GM23248 (cell line): ENCODE data around the gene SPDYA.

Experiments used
- EZH2 ChIP-seq: fragments of 200-600 bp; sonication (generic); IDR thresholded peaks from 2 replicates; pipeline ENCODE4 v1.6.1; 2018; ENCODE audit warnings: antibody characterized with exemption, mild to moderate bottlenecking; ENCODE audit not compliant: insufficient read depth, poor library complexity, severe bottlenecking
- EZH2phosphoT487 ChIP-seq: fragments of 200-600 bp; sonication (generic); IDR thresholded peaks from 2 replicates; pipeline ENCODE4 v1.6.1; 2018; ENCODE audit warnings: antibody characterized with exemption, moderate library complexity, mild to moderate bottlenecking, low read depth; ENCODE audit not compliant: insufficient read depth

DNA sequence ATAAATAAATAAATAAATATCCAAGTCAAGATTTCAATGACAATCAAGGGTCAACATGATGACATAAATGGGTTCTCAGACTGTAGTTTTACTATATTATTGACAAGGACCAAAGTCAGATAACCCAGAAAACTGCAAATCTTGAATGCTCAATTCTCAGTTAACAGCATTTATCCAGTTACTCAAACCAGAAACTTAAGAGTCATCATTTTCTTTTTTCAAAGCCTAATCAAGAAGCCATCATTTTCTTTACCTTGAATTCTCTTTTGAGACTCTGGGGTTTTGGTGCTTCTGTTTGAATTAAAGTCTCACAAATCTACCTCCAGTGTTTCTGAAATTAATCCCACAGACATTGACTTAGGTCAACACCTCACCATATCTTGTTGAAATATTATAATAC lies 45.3 kb downstream of the SPDYA start:
- no peak for TF ChIP-seq EZH2phosphoT487
- no peak for TF ChIP-seq EZH2
